ENCODE data around the gene RNU6-1. TPM values are rescaled to one million over a fixed set of nuclear protein-coding genes. Genes with fewer than 3 reads are reported as not detected.

Gene RNU6-1
- total RNA-seq, 1 experiment from 2014 or later: not detected

GRCh38 chr15:67828969-67829646 is 10.7 kb downstream of the RNU6-1 start:
- peaks cover 9% of the 10 kb centered on the region for H3K4me1 ChIP-seq (ENCODE audit: control insufficient read depth, insufficient read depth, low read length)
- H3K27me3 ChIP-seq (ENCODE audit: control insufficient read depth, insufficient read depth, low read length): peaks cover 6% of the 10 kb centered on the region; the same call in 1 of the 2 replicates
- intact Hi-C loops (cut with micrococcal nuclease; ENCODE audit: unreplicated experiment) (no loop called here), in situ Hi-C loops (cut with HindIII; ENCODE audit: low pct_unique_long_range_greater_than_20kb, low sequenced_read_pairs) (no loop called here)
- no peak overlapping the region for H3K4me3 ChIP-seq (ENCODE audit: low read depth in 2 of 2, low read length in 2 of 2)
- POLR2A ChIA-PET: no interaction called here
- no peaks in the 10 kb centered on the region for H3K36me3 ChIP-seq (ENCODE audit: control insufficient read depth, insufficient read depth, low read length)
- no peak for ATAC-seq
- TF ChIP-seq SIN3A (IDR thresholded peaks at IDR 0.05; ENCODE audit: borderline replicate concordance, insufficient read depth, low read depth, low read length) (no peak), POLR2AphosphoS5 (IDR thresholded peaks at IDR 0.05; ENCODE audit: low read depth, low read length) (no peak)
- no peak for DNase-seq (ENCODE audit: low read depth, low spot score)
- CTCF ChIA-PET: no interaction called here
- H3K9me3 ChIP-seq (ENCODE audit: control insufficient read depth, insufficient read depth, low read depth, low read length): no peaks in the 10 kb centered on the region
- H3K27ac ChIP-seq (ENCODE audit: low read length): no peak overlapping the region
- BruUV-seq (replicated peaks): no TSS peak

- no peak overlapping the region for H3K4me3 ChIP-seq (ENCODE audit: low read depth in 2 of 2, low read length in 2 of 2)
- CTCF ChIA-PET: no interaction called here
- no peak overlapping the region for H3K27ac ChIP-seq (ENCODE audit: low read length)
- H3K27me3 ChIP-seq (ENCODE audit: control insufficient read depth, insufficient read depth, low read length): peaks cover 12% of the 10 kb centered on the region; the same call in 1 of the 2 replicates
- H3K4me1 ChIP-seq (ENCODE audit: control insufficient read depth, insufficient read depth, low read length): peaks cover 14% of the 10 kb centered on the region
- TF ChIP-seq CTCF (IDR thresholded peaks at IDR 0.05) (no peak), SIN3A (IDR thresholded peaks at IDR 0.05; ENCODE audit: borderline replicate concordance, insufficient read depth, low read depth, low read length) (no peak), REST (IDR thresholded peaks at IDR 0.05; ENCODE audit: insufficient read depth in 1 of 2, low read depth in 2 of 2, low read length in 1 of 2) (no peak), POLR2AphosphoS5 (IDR thresholded peaks at IDR 0.05; ENCODE audit: low read depth, low read length) (no peak), TCF7L2 (IDR thresholded peaks at IDR 0.05; ENCODE audit: low read depth, low read length) (no peak)
- H3K36me3 ChIP-seq (ENCODE audit: control insufficient read depth, insufficient read depth, low read length): no peaks in the 10 kb centered on the region
- no peaks in the 10 kb centered on the region for H3K9me3 ChIP-seq (ENCODE audit: control insufficient read depth, insufficient read depth, low read depth, low read length)
- intact Hi-C loops (cut with micrococcal nuclease; ENCODE audit: unreplicated experiment): no loop called here
- ATAC-seq: no peak
- DNase-seq (ENCODE audit: low read depth, low spot score): no peak
- POLR2A ChIA-PET: interaction anchor here (0.7 kb wide), 1 partner anchor 286 kb away, joined by 3 read pairs; the partner anchor contains the start of gene MAP2K5
- in situ Hi-C loops (cut with HindIII; ENCODE audit: low pct_unique_long_range_greater_than_20kb, low sequenced_read_pairs): no loop called here
- no TSS peak for BruUV-seq (replicated peaks)
Measured at GRCh38 chr15:67828278-67828968, 11.4 kb downstream of the RNU6-1 start.
